H1 (cell line): ENCODE measurements around the gene THEMIS. TPM values are rescaled to one million over a fixed set of nuclear protein-coding genes. Genes with fewer than 3 reads are reported as not detected.

Experiments
- CREB1 ChIP-seq: IDR thresholded peaks from 2 replicates; pipeline ENCODE4 v1.6.1; 2012; ENCODE audit warnings: inconsistent platforms
- JUN ChIP-seq: IDR thresholded peaks from 2 replicates; pipeline ENCODE4 v1.6.1; 2011; ENCODE audit warnings: low read depth, mild to moderate bottlenecking, improper control_type of control experiment, low read length
- RAD21 ChIP-seq, 2 experiments: IDR thresholded peaks in 1 of 2; conservative IDR thresholded peaks in 1 of 2; 2 replicates each; pipeline ENCODE4 v1.6.1; 2011; ENCODE audit warnings: low read depth in 2 of 2, low read length in 2 of 2, improper control_type of control experiment in 1 of 2, inconsistent platforms in 1 of 2, mild to moderate bottlenecking in 1 of 2, moderate library complexity in 1 of 2
- TAF1 ChIP-seq: IDR thresholded peaks from 2 replicates; pipeline ENCODE4 v1.6.1; 2011; ENCODE audit warnings: mild to moderate bottlenecking, low read depth, low read length
- polyA plus RNA-seq, 7 experiments: library from polyadenylated mRNA; depleted of rRNA in 3 of 7; stranded (reverse) in 5 of 7; unstranded in 2 of 7; fragments of >200 nt in 5 of 7; fragments of 200-250 nt in 2 of 7; gene quantifications; 1 replicate in 5 of 7; 2 replicates in 1 of 7; 4 replicates in 1 of 7; pipeline versions ENCODE4 v1.2.1 to v1.2.3, GENCODE V29; 2011 to 2013; ENCODE audit warnings: missing spikeins in 2 of 7, mixed read lengths in 2 of 7
- total RNA-seq: library from RNA; stranded (reverse); fragmentation: NEBNext Ultra II Directional; extraction: Animal tissue kit (Norgen Biotek cat#: 25700); gene quantifications from 2 replicates; pipeline ENCODE4 v1.2.1, GENCODE V29; 2021
- TF ChIP-seq, protein P1 (sequence below), 3 experiments: IDR thresholded peaks; 1 replicate in 2 of 3; 2 replicates in 1 of 3; pipeline versions ENCODE4 v1.5.1 to v1.6.1; 2011; ENCODE audit warnings: low read length in 3 of 3, mild to moderate bottlenecking in 3 of 3, inconsistent platforms in 2 of 3, low read depth in 1 of 3, moderate library complexity in 1 of 3; ENCODE audit not compliant: insufficient read depth in 1 of 3; ENCODE audit errors: control extremely low read depth in 1 of 3

THEMIS gene
- total and polyA plus RNA-seq, 2 of the 8 experiments (the other 6 are each of a cell fraction or from before 2014, with no cell fraction given): not detected

GRCh38 chr6:127748290-127748689 is 152.6 kb downstream of the THEMIS start (continued):
- TF ChIP-seq, protein P1, sequence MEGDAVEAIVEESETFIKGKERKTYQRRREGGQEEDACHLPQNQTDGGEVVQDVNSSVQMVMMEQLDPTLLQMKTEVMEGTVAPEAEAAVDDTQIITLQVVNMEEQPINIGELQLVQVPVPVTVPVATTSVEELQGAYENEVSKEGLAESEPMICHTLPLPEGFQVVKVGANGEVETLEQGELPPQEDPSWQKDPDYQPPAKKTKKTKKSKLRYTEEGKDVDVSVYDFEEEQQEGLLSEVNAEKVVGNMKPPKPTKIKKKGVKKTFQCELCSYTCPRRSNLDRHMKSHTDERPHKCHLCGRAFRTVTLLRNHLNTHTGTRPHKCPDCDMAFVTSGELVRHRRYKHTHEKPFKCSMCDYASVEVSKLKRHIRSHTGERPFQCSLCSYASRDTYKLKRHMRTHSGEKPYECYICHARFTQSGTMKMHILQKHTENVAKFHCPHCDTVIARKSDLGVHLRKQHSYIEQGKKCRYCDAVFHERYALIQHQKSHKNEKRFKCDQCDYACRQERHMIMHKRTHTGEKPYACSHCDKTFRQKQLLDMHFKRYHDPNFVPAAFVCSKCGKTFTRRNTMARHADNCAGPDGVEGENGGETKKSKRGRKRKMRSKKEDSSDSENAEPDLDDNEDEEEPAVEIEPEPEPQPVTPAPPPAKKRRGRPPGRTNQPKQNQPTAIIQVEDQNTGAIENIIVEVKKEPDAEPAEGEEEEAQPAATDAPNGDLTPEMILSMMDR (IDR thresholded peaks at IDR 0.05; ENCODE audit: control extremely low read depth in 1 of 3, insufficient read depth in 1 of 3, low read depth in 1 of 3, low read length in 3 of 3): no peak
- TF ChIP-seq CREB1 (no peak), RAD21 (IDR thresholded peaks at IDR 0.05 in 1 of 2, conservative IDR thresholded peaks at IDR 0.05 in 1 of 2; ENCODE audit: low read depth in 2 of 2, low read length in 2 of 2) (no peak), JUN (no peak), TAF1 (no peak)
